ENCODE results near the gene HDAC9. TPM values are rescaled to one million over a fixed set of nuclear protein-coding genes. Genes with fewer than 3 reads are reported as not detected.

Gene HDAC9
- total RNA-seq, 1 donor from 2014 or later: 52.7 TPM

DNA sequence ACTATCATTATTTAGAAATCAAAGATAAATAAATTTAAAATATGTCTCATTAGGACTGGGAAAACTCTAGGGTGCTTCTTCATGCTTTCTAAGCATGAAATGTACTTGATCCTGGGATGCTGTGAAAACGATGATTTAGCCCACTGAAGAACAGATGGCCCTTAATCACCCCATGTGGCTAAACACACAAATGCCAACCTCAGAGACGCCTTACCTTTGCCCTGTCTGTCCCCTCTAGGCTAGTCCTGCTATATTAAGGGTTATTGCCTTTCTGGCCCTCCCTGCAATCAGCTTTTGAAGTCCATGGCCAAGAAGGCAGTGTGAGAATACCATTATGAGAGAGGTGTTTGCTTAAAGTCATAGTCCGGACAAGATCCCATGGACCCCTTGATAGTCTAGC lies 404.7 kb downstream of the HDAC9 start:
- Histone ChIP-seq H3K27me3 (ENCODE audit: control insufficient read depth in 3 of 3, insufficient read depth in 3 of 3, low read length in 3 of 3) (no peaks in the 10 kb centered on the region), H3K4me3 (ENCODE audit: low read length in 3 of 3) (no peak overlapping the region), H3K9me3 (ENCODE audit: control insufficient read depth in 3 of 3, low read length in 3 of 3) (no peaks in the 10 kb centered on the region), H3K27ac (ENCODE audit: low read depth, low read length) (no peak overlapping the region), H3K4me1 (ENCODE audit: control insufficient read depth in 3 of 3, insufficient read depth in 3 of 3, low read length in 3 of 3) (no peaks in the 10 kb centered on the region), H3K36me3 (ENCODE audit: control insufficient read depth in 3 of 3, insufficient read depth in 3 of 3, low read length in 3 of 3) (no peaks in the 10 kb centered on the region), H3K9ac (ENCODE audit: low read depth in 1 of 3, low read length in 3 of 3) (no peak overlapping the region)

DNA sequence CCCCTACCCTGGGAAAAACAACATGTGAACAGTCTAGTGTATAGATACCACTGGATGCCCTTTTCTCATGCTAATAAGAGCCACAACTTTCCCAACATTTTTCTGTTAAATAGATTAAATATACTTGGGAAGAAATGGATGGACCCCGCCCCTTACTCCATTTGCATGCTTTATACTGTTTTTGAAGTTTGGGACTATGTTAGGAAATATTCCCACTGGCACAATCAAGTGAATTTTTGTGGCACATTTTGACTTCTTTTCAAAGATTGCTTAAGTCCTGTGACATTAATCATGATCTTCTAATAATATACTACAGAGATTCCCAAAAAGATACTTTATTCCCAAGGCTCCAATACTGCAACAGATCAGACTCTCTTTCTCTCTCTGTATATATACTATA lies 405.3 kb downstream of the HDAC9 start:
- H3K9me3 ChIP-seq (ENCODE audit: control insufficient read depth in 3 of 3, low read length in 3 of 3): no peaks in the 10 kb centered on the region
- no peak overlapping the region for H3K27ac ChIP-seq (ENCODE audit: low read depth, low read length)
- no peaks in the 10 kb centered on the region for H3K36me3 ChIP-seq (ENCODE audit: control insufficient read depth in 3 of 3, insufficient read depth in 3 of 3, low read length in 3 of 3)
- no peaks in the 10 kb centered on the region for H3K4me1 ChIP-seq (ENCODE audit: control insufficient read depth in 3 of 3, insufficient read depth in 3 of 3, low read length in 3 of 3)
- H3K27me3 ChIP-seq (ENCODE audit: control insufficient read depth in 3 of 3, insufficient read depth in 3 of 3, low read length in 3 of 3): no peaks in the 10 kb centered on the region
- no peak overlapping the region for H3K9ac ChIP-seq (ENCODE audit: low read depth in 1 of 3, low read length in 3 of 3)
- H3K4me3 ChIP-seq (ENCODE audit: low read length in 3 of 3): no peak overlapping the region

DNA sequence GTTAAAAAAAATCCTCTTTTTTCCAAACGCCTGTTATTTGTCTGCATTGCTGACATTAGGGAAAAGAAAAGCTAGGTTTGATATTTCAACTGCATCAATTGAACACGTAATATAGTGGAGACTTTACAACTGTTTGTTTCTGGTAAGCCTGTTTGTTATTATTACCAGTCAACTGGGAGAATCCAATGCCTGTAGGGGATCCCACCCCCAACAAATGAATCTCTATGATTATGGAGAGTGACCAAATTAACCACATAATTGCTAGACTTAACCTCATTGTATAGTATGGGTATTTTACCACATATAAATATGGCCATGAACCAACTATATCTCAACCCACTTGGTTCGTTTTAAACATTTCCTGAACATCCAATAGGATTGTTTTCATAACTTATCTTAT lies 405.8 kb downstream of the HDAC9 start:
- Histone ChIP-seq H3K9me3 (ENCODE audit: control insufficient read depth in 3 of 3, low read length in 3 of 3) (no peaks in the 10 kb centered on the region), H3K4me3 (ENCODE audit: low read length in 3 of 3) (no peak overlapping the region), H3K4me1 (ENCODE audit: control insufficient read depth in 3 of 3, insufficient read depth in 3 of 3, low read length in 3 of 3) (no peaks in the 10 kb centered on the region), H3K27ac (ENCODE audit: low read depth, low read length) (no peak overlapping the region), H3K27me3 (ENCODE audit: control insufficient read depth in 3 of 3, insufficient read depth in 3 of 3, low read length in 3 of 3) (no peaks in the 10 kb centered on the region), H3K9ac (ENCODE audit: low read depth in 1 of 3, low read length in 3 of 3) (no peak overlapping the region), H3K36me3 (ENCODE audit: control insufficient read depth in 3 of 3, insufficient read depth in 3 of 3, low read length in 3 of 3) (no peaks in the 10 kb centered on the region)

DNA sequence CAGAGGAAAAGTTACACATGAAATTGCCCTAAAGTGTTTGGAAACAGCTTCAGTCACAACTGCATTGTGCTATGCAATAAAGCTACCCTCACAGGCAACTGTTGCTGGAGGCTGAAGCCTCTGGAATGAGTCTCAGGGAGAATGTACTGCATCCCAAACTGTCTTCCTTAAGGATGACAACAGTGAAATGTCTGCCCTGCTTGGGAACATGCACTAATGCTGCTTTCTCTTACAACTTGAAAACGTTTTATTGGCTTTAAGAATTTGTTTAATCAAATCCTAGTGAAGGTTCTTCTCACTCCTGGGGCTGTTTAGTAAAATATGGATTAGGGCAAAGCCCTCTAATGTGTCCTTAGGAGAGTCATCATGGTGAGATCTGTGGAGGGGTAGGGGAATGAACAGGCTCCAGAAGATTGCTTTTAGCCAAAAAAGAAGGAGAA lies 406.5 kb downstream of the HDAC9 start:
- Histone ChIP-seq H3K9ac (ENCODE audit: low read depth in 1 of 3, low read length in 3 of 3) (no peak overlapping the region), H3K27me3 (ENCODE audit: control insufficient read depth in 3 of 3, insufficient read depth in 3 of 3, low read length in 3 of 3) (no peaks in the 10 kb centered on the region), H3K4me3 (ENCODE audit: low read length in 3 of 3) (no peak overlapping the region), H3K27ac (ENCODE audit: low read depth, low read length) (no peak overlapping the region), H3K4me1 (ENCODE audit: control insufficient read depth in 3 of 3, insufficient read depth in 3 of 3, low read length in 3 of 3) (no peaks in the 10 kb centered on the region), H3K9me3 (ENCODE audit: control insufficient read depth in 3 of 3, low read length in 3 of 3) (no peaks in the 10 kb centered on the region), H3K36me3 (ENCODE audit: control insufficient read depth in 3 of 3, insufficient read depth in 3 of 3, low read length in 3 of 3) (no peaks in the 10 kb centered on the region)

DNA sequence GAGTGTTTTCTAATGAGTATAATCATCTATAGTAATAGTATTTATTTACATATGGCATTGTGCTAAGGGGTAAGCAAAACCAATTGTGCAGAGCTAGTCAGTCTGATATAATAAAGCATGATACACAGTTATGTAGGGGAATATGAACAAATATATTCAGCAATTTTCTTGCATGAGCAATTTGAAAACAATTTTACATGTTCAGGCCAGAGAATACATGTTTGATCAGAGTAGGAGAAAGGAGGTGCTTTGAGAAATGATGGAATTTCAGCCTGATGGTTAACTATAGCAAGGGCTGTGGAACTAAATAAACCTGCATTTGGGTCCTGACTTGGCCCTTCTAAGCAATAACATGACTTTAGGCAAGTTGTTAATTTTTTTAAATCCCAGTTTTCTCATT lies 407.3 kb downstream of the HDAC9 start:
- H3K4me1 ChIP-seq (ENCODE audit: control insufficient read depth in 3 of 3, insufficient read depth in 3 of 3, low read length in 3 of 3): no peaks in the 10 kb centered on the region
- no peak overlapping the region for H3K27ac ChIP-seq (ENCODE audit: low read depth, low read length)
- H3K4me3 ChIP-seq (ENCODE audit: low read length in 3 of 3): no peak overlapping the region
- H3K9ac ChIP-seq (ENCODE audit: low read depth in 1 of 3, low read length in 3 of 3): no peak overlapping the region
- H3K27me3 ChIP-seq (ENCODE audit: control insufficient read depth in 3 of 3, insufficient read depth in 3 of 3, low read length in 3 of 3): no peaks in the 10 kb centered on the region
- H3K9me3 ChIP-seq (ENCODE audit: control insufficient read depth in 3 of 3, low read length in 3 of 3): no peaks in the 10 kb centered on the region
- H3K36me3 ChIP-seq (ENCODE audit: control insufficient read depth in 3 of 3, insufficient read depth in 3 of 3, low read length in 3 of 3): no peaks in the 10 kb centered on the region

DNA sequence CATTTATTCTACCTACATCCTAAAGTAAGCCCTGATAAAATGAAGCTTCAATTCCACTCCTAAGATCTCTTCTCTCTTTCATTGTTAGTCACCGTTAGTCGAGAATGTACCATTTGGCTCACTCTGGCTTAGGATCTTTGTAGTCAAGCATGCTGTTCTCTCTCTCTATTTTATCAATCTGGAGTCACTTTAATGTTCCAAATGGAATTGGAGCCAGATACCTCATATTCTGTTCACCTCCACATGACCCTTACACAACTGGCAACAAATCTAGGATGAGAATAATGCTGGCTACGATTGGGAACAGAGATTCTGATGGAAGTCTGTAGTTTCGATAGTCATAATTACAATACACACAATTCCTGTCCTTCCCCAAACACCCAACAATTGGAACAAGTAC lies 408.1 kb downstream of the HDAC9 start:
- Histone ChIP-seq H3K27ac (ENCODE audit: low read depth, low read length) (no peak overlapping the region), H3K4me3 (ENCODE audit: low read length in 3 of 3) (no peak overlapping the region), H3K9ac (ENCODE audit: low read depth in 1 of 3, low read length in 3 of 3) (no peak overlapping the region), H3K27me3 (ENCODE audit: control insufficient read depth in 3 of 3, insufficient read depth in 3 of 3, low read length in 3 of 3) (no peaks in the 10 kb centered on the region), H3K4me1 (ENCODE audit: control insufficient read depth in 3 of 3, insufficient read depth in 3 of 3, low read length in 3 of 3) (no peaks in the 10 kb centered on the region), H3K9me3 (ENCODE audit: control insufficient read depth in 3 of 3, low read length in 3 of 3) (no peaks in the 10 kb centered on the region), H3K36me3 (ENCODE audit: control insufficient read depth in 3 of 3, insufficient read depth in 3 of 3, low read length in 3 of 3) (peaks cover 0 to under 1% (median 0%) of the 10 kb centered on the region in 3 donors)

DNA sequence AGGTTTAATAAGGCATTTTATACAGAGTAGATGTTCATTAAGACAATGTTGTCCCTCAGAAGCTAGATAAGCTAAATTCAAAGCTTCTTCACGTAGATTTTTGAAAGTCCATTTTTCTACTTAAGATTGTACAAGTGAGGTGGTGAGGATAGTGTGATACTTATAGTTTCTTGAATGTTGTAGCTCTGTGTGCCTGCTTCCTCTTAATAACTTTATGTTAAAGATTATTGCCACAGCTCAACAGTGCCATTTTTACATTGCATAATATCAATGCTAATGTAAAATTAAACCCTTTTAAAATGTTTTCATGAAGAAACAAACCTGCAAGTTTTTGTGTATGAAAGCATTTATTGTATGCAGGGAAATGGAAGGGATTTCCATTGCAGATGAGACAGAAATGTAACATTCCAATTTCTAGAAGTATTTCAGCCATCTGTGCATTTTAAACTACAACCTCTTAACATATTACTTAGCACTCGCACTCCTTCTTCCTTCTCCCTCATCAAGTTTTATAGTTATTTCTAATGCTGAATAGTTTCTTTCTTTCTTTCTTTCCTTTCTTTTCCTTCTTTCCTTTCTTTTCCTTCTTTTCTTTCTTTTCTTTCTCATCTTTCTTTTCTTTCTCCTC lies 409.9 kb downstream of the HDAC9 start:
- Histone ChIP-seq H3K36me3 (ENCODE audit: control insufficient read depth in 3 of 3, insufficient read depth in 3 of 3, low read length in 3 of 3) (peaks cover 0 to 2% (median 0%) of the 10 kb centered on the region in 3 donors), H3K4me3 (ENCODE audit: low read length in 3 of 3) (no peak overlapping the region), H3K9me3 (ENCODE audit: control insufficient read depth in 3 of 3, low read length in 3 of 3) (no peaks in the 10 kb centered on the region), H3K9ac (ENCODE audit: low read depth in 1 of 3, low read length in 3 of 3) (no peak overlapping the region), H3K27me3 (ENCODE audit: control insufficient read depth in 3 of 3, insufficient read depth in 3 of 3, low read length in 3 of 3) (no peaks in the 10 kb centered on the region), H3K27ac (ENCODE audit: low read depth, low read length) (no peak overlapping the region), H3K4me1 (ENCODE audit: control insufficient read depth in 3 of 3, insufficient read depth in 3 of 3, low read length in 3 of 3) (no peaks in the 10 kb centered on the region)

DNA sequence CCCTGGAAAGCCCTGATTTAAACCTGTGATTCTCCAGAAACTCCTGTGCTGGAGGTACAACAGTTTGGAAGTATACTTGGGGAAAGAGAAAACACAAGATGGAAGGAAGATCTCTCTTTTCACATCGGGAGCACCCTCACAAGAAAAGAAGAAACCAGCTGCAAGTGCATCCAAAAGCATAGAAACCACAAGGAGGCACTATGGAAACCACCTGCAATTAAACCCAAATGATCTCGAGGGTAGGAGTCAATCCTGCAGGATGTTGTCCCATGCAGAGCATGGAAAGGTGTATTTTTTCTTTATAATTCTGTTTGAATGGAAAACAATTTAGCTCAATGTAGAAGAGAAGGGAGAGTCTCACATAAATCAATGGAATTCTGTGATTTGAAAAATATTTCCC lies 411.4 kb downstream of the HDAC9 start:
- Histone ChIP-seq H3K9me3 (ENCODE audit: control insufficient read depth in 3 of 3, low read length in 3 of 3) (no peaks in the 10 kb centered on the region), H3K27ac (ENCODE audit: low read depth, low read length) (no peak overlapping the region), H3K9ac (ENCODE audit: low read depth in 1 of 3, low read length in 3 of 3) (no peak overlapping the region), H3K27me3 (ENCODE audit: control insufficient read depth in 3 of 3, insufficient read depth in 3 of 3, low read length in 3 of 3) (no peaks in the 10 kb centered on the region), H3K4me3 (ENCODE audit: low read length in 3 of 3) (no peak overlapping the region), H3K36me3 (ENCODE audit: control insufficient read depth in 3 of 3, insufficient read depth in 3 of 3, low read length in 3 of 3) (peaks cover 0 to 2% (median 0%) of the 10 kb centered on the region in 3 donors), H3K4me1 (ENCODE audit: control insufficient read depth in 3 of 3, insufficient read depth in 3 of 3, low read length in 3 of 3) (no peaks in the 10 kb centered on the region)

DNA sequence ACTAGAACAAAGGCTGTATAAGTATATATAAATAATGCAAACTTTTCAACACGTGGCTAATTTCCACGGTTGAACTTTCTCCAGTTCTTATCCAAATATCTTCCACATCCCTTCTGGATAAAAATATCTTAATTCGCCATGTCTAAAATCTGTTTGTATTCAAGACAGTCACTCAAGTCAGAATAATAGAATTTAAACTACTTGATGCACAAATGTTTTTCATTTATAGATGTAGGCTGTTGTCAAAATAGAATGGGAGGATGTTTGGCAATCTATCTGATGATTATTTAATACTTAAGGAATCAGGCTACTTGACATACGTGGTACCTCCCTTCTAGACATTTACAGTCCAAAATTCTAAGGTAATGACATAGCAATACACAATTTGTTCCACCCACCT lies 417.6 kb downstream of the HDAC9 start:
- Histone ChIP-seq H3K27me3 (ENCODE audit: control insufficient read depth in 3 of 3, insufficient read depth in 3 of 3, low read length in 3 of 3) (no peaks in the 10 kb centered on the region), H3K4me3 (ENCODE audit: low read length in 3 of 3) (no peak overlapping the region), H3K4me1 (ENCODE audit: control insufficient read depth in 3 of 3, insufficient read depth in 3 of 3, low read length in 3 of 3) (no peaks in the 10 kb centered on the region), H3K9me3 (ENCODE audit: control insufficient read depth in 3 of 3, low read length in 3 of 3) (no peaks in the 10 kb centered on the region), H3K27ac (ENCODE audit: low read depth, low read length) (no peak overlapping the region), H3K36me3 (ENCODE audit: control insufficient read depth in 3 of 3, insufficient read depth in 3 of 3, low read length in 3 of 3) (peaks cover 0 to 2% (median 0%) of the 10 kb centered on the region in 3 donors), H3K9ac (ENCODE audit: low read depth in 1 of 3, low read length in 3 of 3) (no peak overlapping the region)

DNA sequence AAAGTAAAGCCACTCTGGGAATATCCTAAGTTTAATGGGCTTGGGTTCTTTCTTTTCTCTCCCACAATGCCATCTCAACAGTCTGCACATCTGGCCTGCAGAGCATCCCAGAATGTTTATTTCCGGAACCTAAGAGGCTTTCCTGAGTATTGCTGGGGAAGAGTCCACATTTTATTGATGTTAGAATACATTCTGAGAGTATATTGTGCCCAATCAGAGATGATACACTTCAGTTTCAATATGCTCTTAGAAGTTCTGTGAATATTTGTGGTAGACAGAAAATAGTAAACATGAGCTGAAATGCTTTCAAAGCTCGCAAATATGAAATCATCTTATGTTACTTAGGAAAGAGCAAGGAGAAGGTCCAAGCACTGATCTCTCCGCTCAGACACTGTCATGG lies 421.3 kb downstream of the HDAC9 start:
- peaks cover 0 to 5% (median 0%) of the 10 kb centered on the region in 3 donors for H3K9me3 ChIP-seq (ENCODE audit: control insufficient read depth in 3 of 3, low read length in 3 of 3)
- no peaks in the 10 kb centered on the region for H3K36me3 ChIP-seq (ENCODE audit: control insufficient read depth in 3 of 3, insufficient read depth in 3 of 3, low read length in 3 of 3)
- no peak overlapping the region for H3K9ac ChIP-seq (ENCODE audit: low read depth in 1 of 3, low read length in 3 of 3)
- no peaks in the 10 kb centered on the region for H3K27me3 ChIP-seq (ENCODE audit: control insufficient read depth in 3 of 3, insufficient read depth in 3 of 3, low read length in 3 of 3)
- no peak overlapping the region for H3K4me3 ChIP-seq (ENCODE audit: low read length in 3 of 3)
- H3K4me1 ChIP-seq (ENCODE audit: control insufficient read depth in 3 of 3, insufficient read depth in 3 of 3, low read length in 3 of 3): no peaks in the 10 kb centered on the region
- H3K27ac ChIP-seq (ENCODE audit: low read depth, low read length): no peak overlapping the region

Data from skeletal muscle tissue (tissue), 4 donors.